ENCODE results near the gene ELN. TPM values are rescaled to one million over a fixed set of nuclear protein-coding genes. Genes with fewer than 3 reads are reported as not detected.

ELN gene
- polyA plus RNA-seq, 1 experiment = 619 TPM

- CTCF ChIA-PET = no interaction called here
- Histone ChIP-seq H3K27me3 (ENCODE audit: control insufficient read depth, insufficient read depth, low read length) (no peaks in the 10 kb centered on the region), H3K36me3 (ENCODE audit: control insufficient read depth, insufficient read depth, low read length) (peaks cover 9% of the 10 kb centered on the region), H3K4me3 (ENCODE audit: low read depth, low read length) (no peak overlapping the region)
- POLR2A ChIA-PET = interaction anchor here (0.5 kb wide), 1 partner anchor 33 kb away, joined by 3 read pairs; no protein-coding TSS in a partner anchor
- TF ChIP-seq CTCF (IDR thresholded peaks at IDR 0.05; ENCODE audit: insufficient read depth, low read depth, low read length) = no peak
- no peak for DNase-seq (ENCODE audit: low read depth)
These were observed 64.5 kb downstream of the ELN start for GRCh38 chr7:74092321-74092963.

- TF ChIP-seq CTCF (IDR thresholded peaks at IDR 0.05; ENCODE audit: insufficient read depth, low read depth, low read length) = no peak
- no peak for DNase-seq (ENCODE audit: low read depth)
These were observed 65.0 kb downstream of the ELN start for GRCh38 chr7:74092964-74093471.

GRCh38 chr7:74093671-74094223 is 65.8 kb downstream of the ELN start:
- CTCF ChIA-PET = interaction anchor here (0.6 kb wide), 1 partner anchor 13 kb away, joined by 3 read pairs; no protein-coding TSS in a partner anchor
- Histone ChIP-seq H3K36me3 (ENCODE audit: control insufficient read depth, insufficient read depth, low read length) (peaks cover 6% of the 10 kb centered on the region), H3K4me3 (ENCODE audit: low read depth, low read length) (no peak overlapping the region; the same call in 1 of the 2 replicates), H3K27me3 (ENCODE audit: control insufficient read depth, insufficient read depth, low read length) (no peaks in the 10 kb centered on the region)
- no peak for TF ChIP-seq CTCF (IDR thresholded peaks at IDR 0.05; ENCODE audit: insufficient read depth, low read depth, low read length)
- POLR2A ChIA-PET = interaction anchor here (0.6 to 1.0 kb wide), 2 partner anchors 10 to 1734 kb away, joined by 3 to 4 read pairs; partner anchors contain the start of gene LIMK1
- no peak for DNase-seq (ENCODE audit: low read depth)

More at GRCh38 chr7:74092964-74093471, 65.0 kb downstream of the ELN start:
- ChIA-PET CTCF (no interaction called here), POLR2A (interaction anchor here (0.6 kb wide), 1 partner anchor 1735 kb away, joined by 3 read pairs; no protein-coding TSS in a partner anchor)
- peaks cover 9% of the 10 kb centered on the region for H3K36me3 ChIP-seq (ENCODE audit: control insufficient read depth, insufficient read depth, low read length)
- no peak overlapping the region for H3K4me3 ChIP-seq (ENCODE audit: low read depth, low read length)
- H3K27me3 ChIP-seq (ENCODE audit: control insufficient read depth, insufficient read depth, low read length) = no peaks in the 10 kb centered on the region

GRCh38 chr7:74094224-74095101 is 66.5 kb downstream of the ELN start:
- TF ChIP-seq CTCF (IDR thresholded peaks at IDR 0.05; ENCODE audit: insufficient read depth, low read depth, low read length) = no peak
- ChIA-PET CTCF (interaction anchor here (0.6 to 1.0 kb wide), 3 partner anchors 12 to 34 kb away, joined by 3 read pairs; no protein-coding TSS in a partner anchor), POLR2A (interaction anchor here (1.0 kb wide), 1 partner anchor 10 kb away, joined by 4 read pairs; the partner anchor contains the start of gene LIMK1)
- DNase-seq (ENCODE audit: low read depth) = peak; percentile 74
- Histone ChIP-seq H3K4me3 (ENCODE audit: low read depth, low read length) (peak overlapping the region; percentile 30), H3K36me3 (ENCODE audit: control insufficient read depth, insufficient read depth, low read length) (peaks cover 6% of the 10 kb centered on the region), H3K27me3 (ENCODE audit: control insufficient read depth, insufficient read depth, low read length) (no peaks in the 10 kb centered on the region)
